ENCODE measurements around the gene APLP2. TPM values are rescaled to one million over a fixed set of nuclear protein-coding genes. Genes with fewer than 3 reads are reported as not detected.

The APLP2 gene
- total RNA-seq, 1 experiment from 2014 or later: 210 TPM

DNA sequence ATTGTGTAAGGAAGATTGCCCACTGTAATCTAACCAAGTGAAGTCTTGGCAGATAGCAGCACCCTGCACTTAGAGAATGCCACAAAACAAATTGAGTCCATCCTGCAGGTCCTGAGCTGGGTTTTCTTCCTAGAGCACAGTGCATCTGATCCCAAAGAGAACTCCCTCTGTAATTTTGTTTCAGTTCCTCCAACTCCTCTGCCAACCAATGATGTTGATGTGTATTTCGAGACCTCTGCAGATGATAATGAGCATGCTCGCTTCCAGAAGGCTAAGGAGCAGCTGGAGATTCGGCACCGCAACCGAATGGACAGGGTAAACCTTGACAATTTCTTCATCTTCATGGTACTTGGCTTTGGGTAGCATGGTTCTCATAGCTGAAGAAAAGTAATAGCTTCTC is 56.8 kb downstream of the APLP2 start:
- Histone ChIP-seq H3K27ac (ENCODE audit: low read depth, low read length) (no peak overlapping the region), H4K20me1 (ENCODE audit: insufficient read depth) (no peaks in the 10 kb centered on the region), H3K9me2 (ENCODE audit: insufficient read depth) (no peaks in the 10 kb centered on the region), H3K4me3 (replicated peaks in 1 of 2; ENCODE audit: low read depth in 1 of 2, low read length in 2 of 2) (no peak overlapping the region), H3K9ac (ENCODE audit: low read length) (no peak overlapping the region), H3K9me3 (ENCODE audit: control insufficient read depth in 1 of 2, insufficient read depth in 1 of 2, low read depth in 1 of 2, low read length in 2 of 2) (no peaks in the 10 kb centered on the region), H3K79me2 (ENCODE audit: insufficient read depth, low read length) (peaks cover 6% of the 10 kb centered on the region; the same call in 1 of the 2 replicates), H2AFZ (ENCODE audit: low read depth, low read length, poor library complexity, severe bottlenecking) (no peak overlapping the region), H3K36me3 (ENCODE audit: control insufficient read depth in 1 of 2, insufficient read depth in 2 of 2, low read length in 2 of 2) (peaks cover 30 to 39% of the 10 kb centered on the region in 2 experiments; a peak in 3 of 4 replicates), H3K4me2 (ENCODE audit: low read length) (no peak overlapping the region), H3K4me1 (ENCODE audit: control insufficient read depth in 1 of 2, insufficient read depth in 2 of 2, low read length in 2 of 2) (peaks cover 6 to 35% of the 10 kb centered on the region in 2 experiments), H3K27me3 (ENCODE audit: insufficient read depth, low read length) (no peaks in the 10 kb centered on the region)
- CTCF ChIA-PET: interaction anchor here (1.0 to 1.8 kb wide), 2 partner anchors 19 to 201 kb away, joined by 3 to 5 read pairs; no protein-coding TSS in a partner anchor
- ATAC-seq (no peak), DNase-seq (ENCODE audit: low read depth, low spot score) (no peak)
- RAD21 ChIA-PET (ENCODE audit: low non-redundant PET in 1 of 2, low total read pairs in 2 of 2, uncharacterized antibody in 2 of 2, unreplicated experiment in 2 of 2): no interaction called here
- BruUV-seq (replicated peaks): no TSS peak
- intact Hi-C loops (cut with micrococcal nuclease): no loop called here
- TF ChIP-seq POLR2AphosphoS5 (IDR thresholded peaks at IDR 0.05; ENCODE audit: low read depth, low read length) (no peak), CEBPB (IDR thresholded peaks at IDR 0.05; ENCODE audit: low read depth) (no peak), ZNF274 (IDR thresholded peaks at IDR 0.05; ENCODE audit: low read depth, low read length) (no peak), RAD21 (IDR thresholded peaks at IDR 0.05; ENCODE audit: low read depth) (no peak), TCF7L2 (IDR thresholded peaks at IDR 0.05; ENCODE audit: borderline replicate concordance, extremely low read depth, insufficient read depth, insufficient read length) (no peak), YY1 (IDR thresholded peaks at IDR 0.05; ENCODE audit: extremely low read depth, insufficient replicate concordance, low read depth, low read length) (no peak), SP1 (IDR thresholded peaks at IDR 0.05; ENCODE audit: low read depth) (no peak), SIN3A (IDR thresholded peaks at IDR 0.05; ENCODE audit: low read depth) (no peak), EZH2 (IDR thresholded peaks at IDR 0.05) (no peak), JUND (IDR thresholded peaks at IDR 0.05) (no peak), ZFX (IDR thresholded peaks at IDR 0.05) (no peak), ELF1 (IDR thresholded peaks at IDR 0.05; ENCODE audit: borderline replicate concordance, low read depth) (no peak), EGR1 (IDR thresholded peaks at IDR 0.05; ENCODE audit: low read depth) (no peak), SRF (IDR thresholded peaks at IDR 0.05; ENCODE audit: low read depth) (no peak), CBX3 (IDR thresholded peaks at IDR 0.05; ENCODE audit: low read depth) (no peak)
- TF ChIP-seq, protein P1, sequence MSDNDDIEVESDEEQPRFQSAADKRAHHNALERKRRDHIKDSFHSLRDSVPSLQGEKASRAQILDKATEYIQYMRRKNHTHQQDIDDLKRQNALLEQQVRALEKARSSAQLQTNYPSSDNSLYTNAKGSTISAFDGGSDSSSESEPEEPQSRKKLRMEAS (IDR thresholded peaks at IDR 0.05): no peak
- TF ChIP-seq, protein P2, sequence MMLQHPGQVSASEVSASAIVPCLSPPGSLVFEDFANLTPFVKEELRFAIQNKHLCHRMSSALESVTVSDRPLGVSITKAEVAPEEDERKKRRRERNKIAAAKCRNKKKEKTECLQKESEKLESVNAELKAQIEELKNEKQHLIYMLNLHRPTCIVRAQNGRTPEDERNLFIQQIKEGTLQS (IDR thresholded peaks at IDR 0.05): no peak
- TF ChIP-seq, protein P3, sequence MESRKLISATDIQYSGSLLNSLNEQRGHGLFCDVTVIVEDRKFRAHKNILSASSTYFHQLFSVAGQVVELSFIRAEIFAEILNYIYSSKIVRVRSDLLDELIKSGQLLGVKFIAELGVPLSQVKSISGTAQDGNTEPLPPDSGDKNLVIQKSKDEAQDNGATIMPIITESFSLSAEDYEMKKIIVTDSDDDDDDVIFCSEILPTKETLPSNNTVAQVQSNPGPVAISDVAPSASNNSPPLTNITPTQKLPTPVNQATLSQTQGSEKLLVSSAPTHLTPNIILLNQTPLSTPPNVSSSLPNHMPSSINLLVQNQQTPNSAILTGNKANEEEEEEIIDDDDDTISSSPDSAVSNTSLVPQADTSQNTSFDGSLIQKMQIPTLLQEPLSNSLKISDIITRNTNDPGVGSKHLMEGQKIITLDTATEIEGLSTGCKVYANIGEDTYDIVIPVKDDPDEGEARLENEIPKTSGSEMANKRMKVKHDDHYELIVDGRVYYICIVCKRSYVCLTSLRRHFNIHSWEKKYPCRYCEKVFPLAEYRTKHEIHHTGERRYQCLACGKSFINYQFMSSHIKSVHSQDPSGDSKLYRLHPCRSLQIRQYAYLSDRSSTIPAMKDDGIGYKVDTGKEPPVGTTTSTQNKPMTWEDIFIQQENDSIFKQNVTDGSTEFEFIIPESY (IDR thresholded peaks at IDR 0.05; ENCODE audit: extremely low read depth, insufficient replicate concordance, low read length): no peak
- TF ChIP-seq, protein P4, sequence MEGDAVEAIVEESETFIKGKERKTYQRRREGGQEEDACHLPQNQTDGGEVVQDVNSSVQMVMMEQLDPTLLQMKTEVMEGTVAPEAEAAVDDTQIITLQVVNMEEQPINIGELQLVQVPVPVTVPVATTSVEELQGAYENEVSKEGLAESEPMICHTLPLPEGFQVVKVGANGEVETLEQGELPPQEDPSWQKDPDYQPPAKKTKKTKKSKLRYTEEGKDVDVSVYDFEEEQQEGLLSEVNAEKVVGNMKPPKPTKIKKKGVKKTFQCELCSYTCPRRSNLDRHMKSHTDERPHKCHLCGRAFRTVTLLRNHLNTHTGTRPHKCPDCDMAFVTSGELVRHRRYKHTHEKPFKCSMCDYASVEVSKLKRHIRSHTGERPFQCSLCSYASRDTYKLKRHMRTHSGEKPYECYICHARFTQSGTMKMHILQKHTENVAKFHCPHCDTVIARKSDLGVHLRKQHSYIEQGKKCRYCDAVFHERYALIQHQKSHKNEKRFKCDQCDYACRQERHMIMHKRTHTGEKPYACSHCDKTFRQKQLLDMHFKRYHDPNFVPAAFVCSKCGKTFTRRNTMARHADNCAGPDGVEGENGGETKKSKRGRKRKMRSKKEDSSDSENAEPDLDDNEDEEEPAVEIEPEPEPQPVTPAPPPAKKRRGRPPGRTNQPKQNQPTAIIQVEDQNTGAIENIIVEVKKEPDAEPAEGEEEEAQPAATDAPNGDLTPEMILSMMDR (IDR thresholded peaks at IDR 0.05 in 2 of 3, conservative IDR thresholded peaks at IDR 0.05 in 1 of 3; ENCODE audit: borderline replicate concordance in 1 of 3, insufficient read depth in 1 of 3, low read depth in 2 of 3, low read length in 2 of 3): no peak
- POLR2A ChIA-PET: no interaction called here
